LoVo (cell line): ENCODE measurements around the gene KRT84.

Experiments
- DNase-seq: peaks from one replicate; pipeline ENCODE4 v3.0.0-alpha.2; 2016; ENCODE audit warnings: low spot score

Gene KRT84

DNA sequence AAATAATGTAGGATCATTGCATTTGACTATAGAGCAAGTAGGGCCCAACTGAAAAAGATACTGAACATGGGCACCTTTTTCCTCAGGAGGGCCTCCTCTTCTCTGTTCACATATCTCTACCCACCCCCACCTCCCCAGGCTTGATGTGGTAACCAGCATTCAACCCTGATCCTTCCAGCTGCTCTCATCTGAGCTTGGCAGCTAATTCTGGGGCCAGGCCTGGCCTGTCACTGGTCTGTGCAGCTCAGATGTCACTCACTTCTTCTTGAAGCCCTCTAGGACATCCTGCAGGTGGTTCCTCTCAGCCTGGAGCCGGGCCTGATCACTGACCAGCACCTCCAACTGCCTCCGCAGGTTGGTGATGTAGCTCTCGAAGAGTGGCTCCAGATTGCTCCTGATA lies 2.1 kb downstream of the KRT84 start:
- no peak for DNase-seq

DNA sequence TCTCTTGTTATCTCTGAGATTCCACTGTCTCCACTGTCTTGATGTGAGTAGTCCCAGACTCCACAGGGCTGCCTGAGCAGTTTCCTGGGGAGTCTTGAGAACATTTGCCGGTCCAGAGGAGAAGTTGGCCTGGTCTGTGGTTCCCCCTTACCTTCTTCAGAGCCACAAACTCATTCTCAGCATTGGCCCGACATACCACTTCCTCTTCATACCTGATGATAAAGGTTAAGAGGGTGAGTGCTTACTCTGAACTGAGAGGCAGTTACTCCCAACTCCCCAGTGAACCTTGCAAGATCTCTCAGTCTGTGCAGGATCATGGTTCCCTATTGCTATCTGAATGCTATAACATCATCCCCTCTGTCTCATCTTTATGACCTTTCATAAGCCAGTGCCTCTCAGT lies 2.6 kb downstream of the KRT84 start:
- DNase-seq: no peak

DNA sequence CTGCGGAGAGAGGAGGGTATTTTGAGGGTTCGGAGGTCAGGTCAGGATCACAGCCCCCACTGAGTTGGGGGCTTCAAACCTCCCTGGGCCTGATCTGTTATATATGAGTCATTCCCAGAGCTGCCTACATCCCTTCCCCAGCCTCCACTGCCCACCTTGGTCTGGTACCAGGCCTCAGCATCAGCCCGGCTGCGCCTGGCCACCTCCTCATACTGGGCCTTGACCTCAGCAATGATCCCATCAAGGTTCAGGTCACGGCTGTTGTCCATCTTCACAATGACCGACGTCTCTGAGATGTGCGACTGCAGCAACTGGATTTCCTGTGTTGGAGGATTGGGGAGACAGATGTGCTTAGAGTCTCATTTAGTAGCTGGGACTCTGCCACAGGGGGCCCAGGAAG lies 4.2 kb downstream of the KRT84 start:
- DNase-seq: no peak

DNA sequence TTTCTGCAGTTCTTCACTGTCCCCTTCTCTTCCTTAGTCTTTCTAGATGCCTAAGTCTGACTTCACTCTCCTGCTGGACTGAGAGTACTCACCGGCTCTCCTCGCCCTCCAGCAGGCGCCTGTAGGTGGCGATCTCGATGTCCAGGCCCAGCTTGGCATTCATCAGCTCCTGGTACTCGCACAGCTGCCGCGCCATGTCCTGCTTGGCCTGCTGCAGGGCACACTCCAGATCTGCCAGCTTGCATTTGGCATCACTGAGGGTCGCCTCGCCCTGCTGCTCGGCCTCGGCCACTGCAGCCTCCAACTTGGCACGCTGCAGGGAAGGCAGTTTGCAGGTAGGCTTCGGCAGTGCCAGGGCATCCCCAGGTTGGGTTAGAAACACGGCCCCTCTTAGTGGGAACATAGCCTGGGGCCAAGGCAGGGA lies 5.2 kb downstream of the KRT84 start:
- no peak for DNase-seq

DNA sequence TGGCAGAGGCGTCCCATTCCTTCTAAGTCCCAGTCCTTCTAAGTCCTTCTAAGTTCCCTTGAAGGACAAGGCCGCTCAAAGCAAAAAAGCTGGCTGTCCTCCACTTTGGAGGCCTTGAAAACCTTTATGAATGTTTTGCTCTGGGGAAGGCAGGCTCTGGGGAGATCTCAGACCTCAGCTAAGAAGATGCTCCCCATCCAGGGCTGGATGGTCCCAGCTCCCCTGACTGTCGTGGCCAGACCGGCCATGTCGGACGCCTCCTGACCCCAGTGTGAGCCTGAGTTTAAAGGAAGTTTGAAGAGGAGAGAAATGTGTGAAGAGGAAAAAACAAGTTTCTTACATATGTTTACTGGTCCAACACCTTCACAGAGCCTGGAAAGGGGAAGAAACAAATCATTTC lies 5.9 kb downstream of the KRT84 start:
- no peak for DNase-seq

DNA sequence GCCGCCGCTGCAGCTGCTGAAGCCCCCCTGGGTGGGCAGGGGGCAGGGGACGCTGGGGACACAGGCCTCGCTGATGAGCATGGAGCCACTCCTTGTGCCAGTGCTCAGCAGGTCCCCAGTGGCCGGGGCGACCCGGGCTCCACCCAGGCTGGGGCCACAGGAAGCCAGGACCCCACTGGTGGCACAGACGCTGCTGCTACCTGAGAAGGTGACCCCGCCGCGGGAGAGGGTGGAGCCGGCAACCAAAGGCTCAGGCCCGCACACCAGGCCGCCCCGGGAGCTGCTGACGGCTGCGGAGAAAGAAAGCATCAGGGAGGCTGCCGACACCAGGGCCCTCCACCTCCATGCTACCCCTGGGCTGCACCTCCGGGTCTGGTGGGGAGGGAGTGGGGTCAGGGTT lies 7.4 kb downstream of the KRT84 start:
- DNase-seq: no peak

DNA sequence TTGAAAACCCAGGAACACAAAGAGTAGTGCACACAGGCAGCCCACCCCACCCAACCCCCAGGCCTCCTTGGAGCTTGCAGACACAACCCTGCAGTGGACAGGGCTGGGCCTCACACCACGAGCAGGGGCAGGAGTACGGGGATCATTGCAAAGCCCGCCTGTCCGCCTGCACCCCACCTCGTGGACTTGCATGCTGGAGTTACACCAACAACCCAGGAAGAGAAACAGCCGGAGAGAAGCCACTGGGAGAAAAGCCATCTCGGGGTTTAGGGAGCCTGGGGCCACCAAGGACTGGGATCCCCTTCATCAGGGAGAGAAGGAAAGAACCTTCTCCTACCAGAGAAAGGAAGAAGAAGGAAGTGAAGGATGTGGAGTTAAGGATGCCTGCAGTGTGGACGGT lies 8.2 kb downstream of the KRT84 start:
- no peak for DNase-seq

DNA sequence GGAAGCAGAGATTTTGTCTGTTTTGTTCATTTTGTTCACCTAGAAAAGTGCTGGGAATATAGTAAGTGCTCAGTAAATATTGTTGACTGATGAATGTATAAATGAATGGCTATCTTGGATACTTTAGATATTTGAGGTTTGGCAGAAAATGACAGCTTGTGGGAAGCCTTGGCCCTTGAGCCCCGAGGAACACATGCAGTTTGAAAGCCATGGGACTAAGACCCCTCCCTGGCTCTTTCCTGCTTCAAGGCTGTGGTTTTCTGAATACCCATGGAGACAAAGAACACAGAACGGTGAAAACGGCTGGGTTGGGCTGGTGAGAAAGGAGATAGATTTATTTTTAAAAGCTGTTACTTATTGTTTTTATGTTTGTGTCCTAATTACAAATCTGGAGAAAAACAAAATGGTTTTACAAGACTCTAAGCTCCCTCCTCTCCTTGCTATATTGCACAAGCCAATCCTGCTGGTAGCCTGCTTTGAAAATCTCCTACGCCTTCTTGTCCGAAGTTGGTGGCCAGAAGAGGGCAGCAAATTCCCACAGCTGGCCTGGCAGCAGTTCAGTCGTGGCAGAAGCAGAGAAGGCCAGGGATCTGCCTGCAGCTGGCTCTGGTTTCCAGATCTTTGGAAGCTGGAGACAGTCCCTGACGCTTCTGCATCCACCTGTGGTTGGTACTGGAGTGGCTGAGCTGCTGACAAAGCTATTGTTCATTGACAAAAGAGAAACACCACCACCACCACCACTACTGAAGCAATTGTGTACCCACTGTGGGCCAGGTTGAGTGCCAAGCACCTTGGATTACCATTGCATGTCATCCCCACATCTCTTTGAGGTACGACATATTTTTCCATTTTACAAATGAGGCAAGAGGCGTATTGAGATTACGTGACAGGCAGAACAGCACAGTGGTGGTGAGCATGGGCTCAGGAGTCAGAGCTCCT lies 13.0 kb downstream of the KRT84 start:
- DNase-seq: peak; percentile 89

DNA sequence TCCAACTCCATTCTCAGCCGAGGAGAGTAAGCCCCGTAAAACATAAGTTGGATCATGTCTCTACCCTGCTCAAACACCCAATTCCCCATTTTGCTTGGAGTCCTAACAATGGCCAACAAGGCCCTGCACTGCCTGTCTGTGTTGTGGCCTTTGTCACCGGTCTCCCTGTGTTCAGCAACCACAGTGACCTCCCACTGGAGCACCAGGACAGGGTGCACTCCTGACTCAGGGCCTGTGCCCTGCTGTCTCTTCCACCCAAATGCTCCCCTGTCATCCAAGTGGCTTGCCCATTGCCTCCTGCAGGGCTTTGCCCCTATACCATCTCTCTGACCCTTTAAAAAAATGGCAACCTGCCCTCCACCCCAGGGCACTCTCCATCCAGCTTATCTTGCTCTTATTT lies 13.7 kb downstream of the KRT84 start:
- no peak for DNase-seq

DNA sequence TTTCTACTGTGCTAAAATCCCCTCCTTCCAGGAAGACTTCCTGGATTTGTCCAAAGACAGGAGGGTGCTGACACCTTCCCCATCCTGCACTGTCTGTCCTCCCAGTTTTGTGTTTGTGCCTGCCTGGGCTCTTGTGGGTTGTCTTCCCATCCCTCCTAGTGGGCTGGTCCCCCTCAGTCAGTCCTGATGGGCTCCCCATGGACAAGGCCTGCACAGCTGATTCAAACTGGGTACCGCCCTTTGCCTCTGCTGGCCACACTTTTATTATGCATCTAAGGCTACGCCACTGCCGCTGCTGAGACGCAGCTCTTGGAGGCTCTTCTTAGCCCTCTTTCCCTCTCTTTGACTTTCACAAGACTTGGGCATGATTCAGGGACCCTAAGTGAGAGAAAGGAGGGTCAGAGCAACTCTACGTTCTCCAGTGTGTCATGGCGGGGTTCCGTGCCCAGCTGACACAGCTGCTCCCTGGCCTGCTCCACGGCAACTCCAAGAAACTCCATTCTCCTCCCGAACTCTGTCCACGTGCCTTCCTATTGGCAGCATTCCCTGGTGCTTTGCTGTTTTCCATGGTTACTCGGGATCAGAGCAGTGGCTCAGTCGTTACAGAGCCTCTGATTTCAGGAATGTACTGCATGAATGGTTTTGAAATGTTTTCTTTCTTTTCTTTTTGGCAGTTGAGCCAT lies 14.4 kb downstream of the KRT84 start:
- no peak for DNase-seq

DNA sequence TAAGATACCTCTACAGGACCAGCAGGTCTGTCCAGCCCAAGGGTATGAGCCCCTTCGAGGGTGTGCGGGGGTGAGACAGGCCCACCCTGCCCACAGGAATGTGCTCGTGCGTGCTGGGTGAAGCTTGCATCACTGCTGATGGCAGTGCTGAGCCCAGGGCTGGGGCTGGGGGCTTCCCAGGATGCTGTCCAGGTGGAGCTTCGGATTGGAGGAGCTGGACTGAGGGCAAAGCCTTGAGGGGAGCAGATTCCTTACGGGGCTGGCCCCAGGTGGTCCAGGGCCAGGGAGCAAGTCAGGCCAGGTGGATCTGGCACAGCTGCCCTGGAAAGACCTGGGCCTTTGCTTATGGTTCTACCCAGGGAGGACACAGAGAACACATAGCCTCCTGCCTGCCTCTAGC lies 15.6 kb downstream of the KRT84 start:
- DNase-seq: no peak

DNA sequence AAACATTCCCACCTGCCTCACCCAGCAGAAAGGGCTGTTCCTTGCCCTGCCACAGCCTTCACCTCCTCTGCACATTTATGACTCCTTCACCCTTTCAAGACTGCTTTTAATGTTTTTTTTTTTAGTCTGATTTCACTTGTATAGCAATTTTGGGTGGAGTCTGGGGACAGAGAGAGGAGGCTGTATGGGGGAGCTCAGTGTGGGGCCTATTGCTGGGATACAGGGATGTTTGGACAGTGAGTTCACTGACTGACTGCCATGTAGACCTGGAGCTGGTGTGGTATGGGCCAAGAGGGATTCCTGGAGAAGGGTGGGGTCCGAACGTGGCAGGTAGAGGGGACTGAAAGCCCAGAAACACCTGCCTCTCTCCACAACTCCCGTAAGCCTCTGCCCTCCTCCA lies 16.2 kb downstream of the KRT84 start:
- peak; percentile 28 for DNase-seq

DNA sequence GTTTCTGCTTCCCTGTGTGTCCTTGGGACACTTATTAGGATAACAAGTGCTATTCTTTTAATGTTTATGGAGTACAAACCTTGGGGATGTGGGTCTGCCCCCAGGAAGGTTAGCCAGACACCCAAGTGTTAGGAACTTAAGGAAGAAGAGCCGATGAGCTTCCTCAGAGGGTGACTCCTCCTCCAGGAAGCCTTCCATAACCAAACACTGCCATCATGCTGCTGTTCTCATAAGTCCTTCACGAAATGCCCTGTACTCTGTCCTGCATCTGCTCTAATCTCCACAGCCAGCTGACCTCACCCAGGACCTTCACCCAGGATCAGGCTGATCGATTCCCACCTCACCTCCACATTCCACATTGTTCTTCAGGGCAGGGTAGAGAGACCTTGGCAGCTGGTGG lies 16.9 kb downstream of the KRT84 start:
- no peak for DNase-seq

DNA sequence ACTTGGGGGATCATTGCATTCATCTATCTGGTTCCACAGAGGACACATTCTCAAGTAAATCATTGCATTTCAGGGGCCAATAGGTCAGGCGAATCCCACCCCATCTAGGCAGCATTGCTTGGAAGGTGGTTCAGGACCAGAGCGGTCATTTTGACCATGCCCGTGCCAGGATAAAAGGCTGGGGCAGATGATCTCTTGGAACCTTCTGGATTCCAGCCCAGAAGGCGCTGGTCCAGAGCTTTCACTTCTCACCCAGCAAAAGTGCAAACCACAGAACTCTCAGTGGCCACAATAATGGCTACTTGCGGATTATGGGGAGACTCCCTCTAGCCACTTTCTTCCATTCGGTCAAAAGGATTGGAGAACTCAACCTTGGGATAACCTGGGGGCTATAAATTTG lies 17.6 kb downstream of the KRT84 start:
- no peak for DNase-seq

DNA sequence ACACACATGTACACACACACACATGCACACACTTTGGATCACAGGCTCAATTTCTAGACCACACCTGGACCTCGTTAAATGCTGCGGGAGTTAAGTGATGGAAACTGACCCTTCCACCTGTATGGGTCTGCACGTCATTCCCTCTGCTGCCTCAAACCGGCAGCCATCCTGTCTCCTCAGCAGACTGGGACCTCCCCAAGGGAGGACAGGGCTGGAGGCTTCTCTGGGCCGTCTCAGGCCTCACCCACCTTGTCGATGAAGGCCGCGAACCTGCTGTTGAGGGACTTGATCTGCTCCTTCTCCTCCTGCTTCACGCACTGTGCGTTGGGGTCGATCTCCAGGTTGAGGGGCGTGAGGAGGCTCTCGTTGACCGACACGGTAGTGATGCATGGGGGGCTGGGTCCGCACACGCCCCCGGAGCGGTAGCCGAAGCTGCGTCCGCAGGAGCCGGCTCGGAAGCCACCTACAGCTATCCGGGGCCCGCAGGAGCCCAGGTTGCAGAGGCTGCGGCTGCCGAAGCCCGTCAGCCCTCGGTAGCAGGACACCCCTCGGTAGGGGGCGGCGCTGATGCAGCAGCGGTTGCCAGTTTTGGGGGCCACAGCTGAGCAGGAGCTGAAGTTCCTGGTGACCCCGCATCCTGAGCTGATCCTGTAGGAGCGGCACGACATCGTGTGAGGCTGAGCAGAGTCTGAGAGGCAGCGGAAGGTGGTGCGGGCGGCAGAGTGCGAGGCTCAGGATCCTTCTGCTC lies 18.5 kb downstream of the KRT84 start, which contains the start of gene KRT85:
Gene KRT85, minus strand, starts transcription at position 744 of the 748 bp plus-strand sequence. Its CDS starts 76 bp downstream, at position 668.
- DNase-seq: no peak

DNA sequence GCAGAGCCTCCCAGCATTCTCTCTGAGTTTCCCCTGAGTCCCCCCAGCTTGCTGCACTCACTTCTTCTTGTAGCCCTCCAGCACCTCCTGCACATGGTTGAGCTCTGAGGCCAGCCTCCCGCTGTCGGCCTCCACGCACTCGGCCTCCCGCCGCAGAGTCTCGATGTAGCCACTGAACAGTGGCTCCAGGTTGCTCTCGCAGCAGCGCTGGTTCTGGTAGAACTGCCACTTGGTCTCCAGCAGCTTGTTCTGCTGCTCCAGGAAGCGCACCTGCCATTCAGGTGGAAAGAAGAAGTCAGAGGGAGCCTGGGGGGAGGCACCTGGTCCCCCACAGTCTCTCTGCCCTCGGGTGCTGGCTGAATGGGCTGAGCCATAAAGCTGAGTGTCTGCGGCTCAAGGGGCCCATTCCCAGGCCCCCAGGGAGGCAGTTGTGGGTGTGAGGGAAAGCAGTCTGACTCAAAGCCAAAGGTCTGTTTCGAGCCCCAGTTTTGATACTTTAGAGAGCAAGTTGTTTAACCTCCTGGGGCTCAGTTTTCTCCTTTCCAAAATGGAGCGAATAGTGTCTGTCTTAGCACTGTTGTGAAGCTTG lies 20.5 kb downstream of the KRT84 start:
- no peak for DNase-seq

DNA sequence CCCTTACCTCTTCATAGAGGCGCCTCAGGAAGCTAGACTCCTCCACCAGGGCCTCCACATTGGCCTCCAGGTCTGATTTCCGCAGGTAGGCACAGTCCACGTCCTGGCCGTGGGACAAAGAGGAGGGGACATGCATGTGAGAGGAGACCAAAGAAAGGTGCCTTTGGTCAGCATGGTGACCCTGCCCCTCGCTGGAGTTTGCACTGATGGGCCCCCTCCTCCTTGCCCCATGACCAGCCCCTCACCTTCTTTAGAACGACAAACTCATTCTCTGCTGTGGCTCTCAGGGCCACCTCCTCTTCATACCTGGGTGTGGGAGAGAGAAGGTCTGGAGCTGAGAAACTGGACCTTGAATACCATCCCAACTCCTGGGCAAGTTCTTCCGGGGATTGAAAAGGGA lies 21.4 kb downstream of the KRT84 start:
- DNase-seq: no peak

DNA sequence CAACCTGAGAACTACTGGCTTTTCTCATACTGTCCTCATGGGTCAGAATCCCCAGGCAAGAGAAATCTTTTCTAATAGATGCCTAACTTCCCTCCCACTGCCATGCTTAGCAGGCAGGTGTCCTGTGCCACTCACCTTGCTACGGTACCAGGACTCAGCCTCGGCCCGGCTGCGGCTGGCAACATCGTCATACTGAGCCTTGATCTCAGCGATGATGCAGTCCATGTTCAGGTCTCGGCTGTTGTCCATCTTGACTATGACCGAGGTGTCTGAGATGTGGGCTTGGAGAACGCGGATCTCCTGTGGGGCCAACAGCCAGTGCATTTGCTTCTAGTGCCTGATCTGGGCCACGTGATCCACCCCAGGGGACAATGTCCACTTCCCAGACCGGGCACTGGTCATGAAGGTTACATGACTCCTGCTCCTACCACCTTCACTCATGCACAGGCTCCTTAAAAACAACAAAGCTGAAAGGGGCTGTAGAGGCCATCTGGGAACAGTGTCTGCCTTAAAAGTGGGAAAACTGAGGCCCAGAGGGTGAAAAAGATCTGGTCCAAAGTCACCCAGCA lies 22.3 kb downstream of the KRT84 start:
- DNase-seq: no peak

DNA sequence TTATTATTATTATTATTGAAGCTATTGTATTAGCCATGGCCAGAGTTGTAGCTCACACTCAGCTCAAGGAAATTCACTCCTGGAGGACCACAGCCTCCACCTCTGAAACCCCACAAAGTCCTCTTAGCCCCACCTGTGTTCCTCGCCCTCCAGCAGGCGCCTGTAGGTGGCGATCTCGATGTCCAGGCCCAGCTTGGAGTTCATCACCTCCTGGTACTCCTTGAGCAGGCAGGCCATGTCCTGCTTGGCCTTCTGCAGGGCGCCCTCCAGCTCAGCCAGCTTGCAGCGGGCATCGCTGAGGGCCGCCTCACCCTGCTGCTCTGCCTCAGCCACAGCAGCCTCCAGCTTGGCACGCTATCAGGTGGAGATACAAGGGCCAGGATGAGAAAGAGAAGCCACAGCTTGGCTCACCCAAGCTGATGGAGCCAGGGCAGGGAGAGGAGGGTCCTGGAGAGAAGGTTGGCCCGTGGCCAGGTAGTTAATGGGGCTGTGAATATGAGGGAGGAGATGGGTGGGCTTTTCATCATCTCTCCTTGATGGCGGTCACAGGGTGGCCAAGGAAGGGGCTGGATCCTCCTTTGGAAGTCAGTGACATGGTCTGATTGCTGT lies 23.2 kb downstream of the KRT84 start:
- no peak for DNase-seq

DNA sequence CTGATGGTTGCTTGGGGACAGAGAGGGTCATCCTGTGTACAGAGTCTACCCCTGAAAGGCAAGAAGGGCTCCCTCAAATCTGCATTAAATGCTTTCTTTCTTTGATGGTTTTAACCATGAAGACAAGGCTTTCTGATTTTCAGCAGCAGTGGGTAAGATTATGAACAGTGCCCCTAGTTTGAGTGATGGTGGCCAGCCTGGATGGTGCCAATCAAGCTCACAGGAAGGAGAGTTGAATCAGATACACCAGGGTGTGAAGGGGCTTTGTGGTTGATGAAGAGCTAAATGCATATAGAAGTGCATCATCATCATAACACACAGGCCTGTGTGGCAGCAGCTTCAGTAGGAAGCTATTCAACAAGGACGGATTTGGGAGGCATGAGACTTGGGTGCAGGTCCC lies 23.9 kb downstream of the KRT84 start:
- DNase-seq: no peak

DNA sequence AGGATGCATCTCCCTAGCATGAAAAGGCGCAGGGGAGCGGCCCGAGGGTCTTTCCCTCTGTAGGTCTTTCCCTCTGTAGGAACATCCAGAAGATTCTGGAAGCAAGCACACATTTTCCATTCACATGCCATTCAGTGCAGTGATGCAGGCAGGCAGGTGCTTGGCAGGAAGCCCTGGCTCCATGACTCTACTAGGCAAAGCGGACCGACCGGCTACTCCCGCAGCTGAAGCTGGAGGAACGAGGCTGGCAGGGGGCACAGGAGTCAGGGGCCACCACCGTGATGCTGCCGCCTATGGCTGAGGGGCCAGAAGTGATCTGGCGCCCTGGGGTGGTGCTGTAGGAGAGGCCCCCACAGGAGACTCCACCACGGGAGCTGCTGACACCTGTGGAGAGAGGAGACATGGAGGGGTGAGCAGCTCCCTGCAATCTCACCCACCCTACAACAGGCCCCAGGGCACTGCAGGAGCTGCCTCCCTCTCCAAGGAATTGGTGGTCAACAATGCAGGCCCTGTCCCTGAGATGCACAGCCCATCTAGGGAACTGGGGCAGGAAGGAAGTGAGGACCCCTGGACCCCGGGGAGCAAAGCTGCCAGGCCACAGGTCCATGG lies 24.7 kb downstream of the KRT84 start:
- no peak for DNase-seq
